K562 (cell line): Measurements from ENCODE around the gene CLCA1. TPM values are rescaled to one million over a fixed set of nuclear protein-coding genes. Genes with fewer than 3 reads are reported as not detected.

Source experiments
- ATAC-seq: fragments of 200-7000 bp; cut with Tn5 transposase; 3 replicates; pipeline ENCODE4 v1.9.1; 2020; ENCODE audit warnings: moderate library complexity
- BruUV-seq: library from RNA; stranded (reverse); fragments of 400-500 nt; replicated peaks from 2 replicates; lab custom pipeline; 2021; lab: Mats Ljungman, UMichigan
- CTCF ChIA-PET: fragments of 300-600 bp; formaldehyde crosslinking; extraction: SDS; loops from one replicate; lab custom pipeline; 2021; ENCODE audit warnings: low intra/inter-chr PET ratio; lab: Yijun Ruan, JAX
- POLR2A ChIA-PET: fragments of 300-600, 350-650 bp; sonication (Branson Sonifier 250); formaldehyde crosslinking; extraction: SDS; loops from one replicate; lab custom pipeline; 2021; ENCODE audit warnings: antibody characterized with exemption, inconsistent platforms; lab: Yijun Ruan, JAX
- DNase-seq, 4 experiments: peaks; one replicate each; pipeline versions ENCODE4 v3.0.0 to v3.0.0-alpha.2; 2011 to 2018; ENCODE audit warnings: low spot score in 3 of 4, mixed read lengths in 3 of 4; ENCODE audit errors: extremely low read depth in 1 of 4
- FAIRE-seq: peaks from 2 replicates; lab custom pipeline; 2011; peaks lifted over from hg19 to GRCh38; lab: Jason Lieb, UNC
- H2AFZ ChIP-seq: 2 replicates; pipeline ENCODE4 v1.6.0; 2011; ENCODE audit warnings: low read depth, low read length, control low read depth, inconsistent platforms
- H3K27ac ChIP-seq: fragments of 200-600 bp; 3 replicates; pipeline ENCODE4 v1.8.0; 2011; ENCODE audit warnings: low read depth, mild to moderate bottlenecking, control low read depth, inconsistent platforms, low read length, moderate library complexity, mixed read lengths; ENCODE audit errors: extremely low read depth
- H3K27me3 ChIP-seq, 2 experiments: fragments of 300-600 bp in 1 of 2; 2 replicates in 1 of 2; 3 replicates in 1 of 2; pipeline versions ENCODE4 v1.6.0 to v1.8.0; 2011; ENCODE audit warnings: inconsistent platforms in 2 of 2, low read length in 2 of 2, mild to moderate bottlenecking in 1 of 2, mixed read lengths in 1 of 2, moderate library complexity in 1 of 2; ENCODE audit not compliant: control insufficient read depth in 2 of 2, insufficient read depth in 2 of 2
- H3K36me3 ChIP-seq: fragments of 300-600 bp; 3 replicates; pipeline ENCODE4 v1.8.0; 2011; ENCODE audit warnings: mild to moderate bottlenecking, low read length, inconsistent platforms; ENCODE audit not compliant: control insufficient read depth, insufficient read depth
- H3K4me1 ChIP-seq, 2 experiments: fragments of 200-600 bp in 1 of 2; replicated peaks in 1 of 2; 2 replicates in 1 of 2; 3 replicates in 1 of 2; pipeline versions ENCODE4 v1.5.1 to v1.8.0; 2011; ENCODE audit warnings: inconsistent platforms in 2 of 2, low read length in 2 of 2, mild to moderate bottlenecking in 1 of 2, mixed read lengths in 1 of 2, moderate library complexity in 1 of 2; ENCODE audit not compliant: control insufficient read depth in 2 of 2, insufficient read depth in 2 of 2
- H3K4me2 ChIP-seq: 2 replicates; pipeline ENCODE4 v1.6.1; 2011; ENCODE audit warnings: low read length, control low read depth, inconsistent platforms, mixed read lengths; ENCODE audit not compliant: insufficient read depth
- H3K4me3 ChIP-seq: fragments of 200-600 bp; sonication (generic), shearing (Covaris generic); 2 replicates; pipeline ENCODE4 v1.5.1; 2016; ENCODE audit warnings: control low read depth, inconsistent platforms
- H3K79me2 ChIP-seq: fragments of 200-600 bp; 3 replicates; pipeline ENCODE4 v1.8.0; 2011; ENCODE audit warnings: low read length, inconsistent platforms; ENCODE audit not compliant: control insufficient read depth, insufficient read depth
- H3K9ac ChIP-seq, 2 experiments: 2 replicates each; pipeline versions ENCODE4 v1.6.0 to v1.6.1; 2011; ENCODE audit warnings: low read depth in 2 of 2, low read length in 2 of 2, control low read depth in 1 of 2, inconsistent platforms in 1 of 2, mild to moderate bottlenecking in 1 of 2, mixed read lengths in 1 of 2; ENCODE audit not compliant: insufficient read depth in 1 of 2
- H3K9me1 ChIP-seq: one replicate; pipeline ENCODE4 v1.6.0; 2011; ENCODE audit warnings: inconsistent platforms, mild to moderate bottlenecking, low read length, moderate library complexity; ENCODE audit not compliant: control insufficient read depth, insufficient read depth
- H3K9me3 ChIP-seq: replicated peaks from 2 replicates; pipeline ENCODE4 v1.5.1; 2011; ENCODE audit warnings: low read depth, low read length, inconsistent platforms; ENCODE audit not compliant: control insufficient read depth, insufficient read depth
- H4K20me1 ChIP-seq: replicated peaks from 2 replicates; pipeline ENCODE4 v1.6.1; 2011; ENCODE audit warnings: low read length, inconsistent platforms, mixed read lengths; ENCODE audit not compliant: control insufficient read depth, insufficient read depth
- CAMTA2 ChIP-seq: fragments of 250-450 bp; sonication (Bioruptor Pico); conservative IDR thresholded peaks from 2 replicates; pipeline ENCODE4 v1.5.1; 2022
- EP300 ChIP-seq: IDR thresholded peaks from 2 replicates; pipeline ENCODE4 v1.6.1; 2012; ENCODE audit warnings: low read length, improper control_type of control experiment
- HMG20A ChIP-seq: fragments of 450-650 bp; formaldehyde crosslinking; conservative IDR thresholded peaks from 2 replicates; pipeline ENCODE4 v1.4.0; 2020; ENCODE audit warnings: mild to moderate bottlenecking, mixed read lengths
- KAT7 ChIP-seq: sonication (generic); formaldehyde crosslinking; IDR thresholded peaks from 2 replicates; pipeline ENCODE4 v1.8.0; 2022; ENCODE audit warnings: missing genetic modification reagents, mild to moderate bottlenecking, borderline replicate concordance
- KLF13 ChIP-seq: fragments of 450-650 bp; IDR thresholded peaks from 2 replicates; pipeline ENCODE4 v1.6.1; 2016; ENCODE audit warnings: missing genetic modification characterization, low read depth, mild to moderate bottlenecking, missing compliant biosample characterization, moderate library complexity, borderline replicate concordance
- NCOA6 ChIP-seq: fragments of 450-650 bp; IDR thresholded peaks from 2 replicates; pipeline ENCODE4 v1.6.1; 2017; ENCODE audit warnings: mild to moderate bottlenecking
- POLR2AphosphoS5 ChIP-seq: IDR thresholded peaks from 2 replicates; pipeline ENCODE4 v1.6.1; 2011; ENCODE audit warnings: mild to moderate bottlenecking, low read depth, low read length, moderate library complexity; ENCODE audit not compliant: control insufficient read depth, insufficient read depth
- RHOXF2B ChIP-seq: fragments of 250-450 bp; sonication (Bioruptor Pico); conservative IDR thresholded peaks from 2 replicates; pipeline ENCODE4 v1.5.1; 2021
- ZNF217 ChIP-seq: sonication (generic); formaldehyde crosslinking; IDR thresholded peaks from 2 replicates; pipeline ENCODE4 v1.8.0; 2022; ENCODE audit warnings: mild to moderate bottlenecking, missing genetic modification reagents
- WGBS: fragments of 100-300 bp; shearing (Covaris generic); methylation state at CpG from one replicate; pipeline ENCODE4 v1.1.6; 2016; ENCODE audit warnings: low coverage, mixed read lengths; ENCODE audit not compliant: insufficient coverage; ENCODE audit errors: missing lambda C conversion rate; 5-methylcytosine and 5-hydroxymethylcytosine counted together
- in situ Hi-C: fragments of 300-500 bp; cut with MboI; formaldehyde crosslinking; loops from 4 replicates; pipeline ENCODE4 v1.15.0; 2018; ENCODE audit warnings: inconsistent platforms, mixed read lengths
- intact Hi-C: fragments of 100-400 bp; cut with micrococcal nuclease; formaldehyde crosslinking; loops from 2 replicates; pipeline ENCODE4 v1.14.2; 2022
- polyA plus RNA-seq, 8 experiments: library from polyadenylated mRNA; depleted of rRNA in 4 of 8; stranded (reverse) in 5 of 8; unstranded in 3 of 8; fragments of >200 nt; fragmentation: Nextera tagmentation in 2 of 8; fragmentation: Illumina TruSeq in 1 of 8; extraction: Ambion mirVana in 2 of 8; extraction: Trizol in 1 of 8; gene quantifications; 2 replicates each; pipeline versions ENCODE4 v1.2.1 to v1.2.3, GENCODE V29; 2011 to 2014; ENCODE audit warnings: inconsistent platforms in 1 of 8, missing spikeins in 1 of 8
- total RNA-seq, 7 experiments: library from RNA; depleted of rRNA in 6 of 7; stranded (reverse); fragments of >200 nt in 6 of 7; fragmentation: Illumina TruSeq in 2 of 7; extraction: Trizol in 2 of 7; gene quantifications; 2 replicates each; pipeline versions ENCODE4 v1.2.1 to v1.2.3, GENCODE V29; 2011 to 2021; ENCODE audit warnings: low replicate concordance in 1 of 7
- TF ChIP-seq, protein P1 (sequence below): sonication (generic); formaldehyde crosslinking; IDR thresholded peaks from 2 replicates; pipeline ENCODE4 v1.8.0; 2022; ENCODE audit warnings: mild to moderate bottlenecking, missing genetic modification reagents, borderline replicate concordance
- TF ChIP-seq, protein P2 (sequence below): IDR thresholded peaks from 3 replicates; pipeline ENCODE4 v1.6.1; 2011; ENCODE audit warnings: borderline replicate concordance, mild to moderate bottlenecking; ENCODE audit not compliant: insufficient read length, insufficient read depth
- TF ChIP-seq, protein P3 (sequence below): fragments of 450-650 bp; formaldehyde crosslinking; IDR thresholded peaks from 2 replicates; pipeline ENCODE4 v1.4.0; 2020; ENCODE audit warnings: mild to moderate bottlenecking, mixed read lengths

CLCA1 gene
- total and polyA plus RNA-seq, 9 of the 15 experiments (the other 6 are each of a cell fraction or from before 2014, with no cell fraction given) = 0.03 to 0.08 (median 0.04) TPM; not detected in 6

DNA sequence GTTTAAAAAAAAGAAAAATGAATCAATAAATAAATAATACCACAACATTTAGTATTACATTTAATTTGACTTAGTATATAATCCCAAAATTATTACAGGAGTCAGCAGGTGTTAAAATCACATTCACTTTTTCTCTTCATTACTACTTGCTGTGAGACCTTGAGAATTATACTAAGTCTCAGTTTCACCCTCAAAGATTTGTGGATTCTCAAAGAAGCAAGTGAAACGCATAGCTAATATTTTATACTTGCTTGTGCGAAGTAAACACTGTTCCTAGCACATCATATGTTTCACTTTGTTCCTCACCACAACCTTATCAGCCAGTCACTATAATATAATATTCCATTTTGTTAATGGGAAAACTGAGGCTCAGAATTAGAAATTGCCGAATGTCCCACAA, 4.0 kb downstream of the CLCA1 start:
- DNase-seq (no peak), ATAC-seq (no peak), FAIRE-seq (no peak)
- Histone ChIP-seq H3K9me3 (no peaks in the 10 kb centered on the region), H2AFZ (peak overlapping the region; percentile 28; the same call in 1 of the 2 replicates), H3K79me2 (no peaks in the 10 kb centered on the region), H4K20me1 (no peaks in the 10 kb centered on the region), H3K36me3 (no peaks in the 10 kb centered on the region), H3K4me3 (no peak overlapping the region), H3K9ac (no peak overlapping the region), H3K27me3 (no peaks in the 10 kb centered on the region; a peak in 1 of 5 replicates), H3K4me1 (no peaks in the 10 kb centered on the region; a peak in 2 of 5 replicates), H3K27ac (no peak overlapping the region), H3K9me1 (no peaks in the 10 kb centered on the region), H3K4me2 (no peak overlapping the region)
- CTCF ChIA-PET = no interaction called here
- intact Hi-C loops = loop anchor here (5.0 kb wide), 1 partner anchor 55 kb away; no protein-coding TSS in a partner anchor
- in situ Hi-C loops = no loop called here
- BruUV-seq = no TSS peak
- 23% methylated on average over 3 of the region's 3 CpGs for WGBS
- POLR2A ChIA-PET = interaction anchor here (0.6 to 1.6 kb wide), 2 partner anchors 11 to 93 kb away, joined by 3 to 5 read pairs; no protein-coding TSS in a partner anchor
- TF ChIP-seq KAT7 (CRISPR knock-in tag) (no peak), NCOA6 (no peak), EP300 (no peak), KLF13 (tag) (no peak), POLR2AphosphoS5 (no peak), ZNF217 (CRISPR knock-in tag) (no peak), HMG20A (CRISPR knock-in tag) (no peak), CAMTA2 (CRISPR knock-in tag) (no peak), RHOXF2B (no peak)
- TF ChIP-seq, protein P1, sequence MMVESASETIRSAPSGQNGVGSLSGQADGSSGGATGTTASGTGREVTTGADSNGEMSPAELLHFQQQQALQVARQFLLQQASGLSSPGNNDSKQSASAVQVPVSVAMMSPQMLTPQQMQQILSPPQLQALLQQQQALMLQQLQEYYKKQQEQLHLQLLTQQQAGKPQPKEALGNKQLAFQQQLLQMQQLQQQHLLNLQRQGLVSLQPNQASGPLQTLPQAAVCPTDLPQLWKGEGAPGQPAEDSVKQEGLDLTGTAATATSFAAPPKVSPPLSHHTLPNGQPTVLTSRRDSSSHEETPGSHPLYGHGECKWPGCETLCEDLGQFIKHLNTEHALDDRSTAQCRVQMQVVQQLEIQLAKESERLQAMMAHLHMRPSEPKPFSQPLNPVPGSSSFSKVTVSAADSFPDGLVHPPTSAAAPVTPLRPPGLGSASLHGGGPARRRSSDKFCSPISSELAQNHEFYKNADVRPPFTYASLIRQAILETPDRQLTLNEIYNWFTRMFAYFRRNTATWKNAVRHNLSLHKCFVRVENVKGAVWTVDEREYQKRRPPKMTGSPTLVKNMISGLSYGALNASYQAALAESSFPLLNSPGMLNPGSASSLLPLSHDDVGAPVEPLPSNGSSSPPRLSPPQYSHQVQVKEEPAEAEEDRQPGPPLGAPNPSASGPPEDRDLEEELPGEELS (CRISPR knock-in tag) = no peak
- TF ChIP-seq, protein P2, sequence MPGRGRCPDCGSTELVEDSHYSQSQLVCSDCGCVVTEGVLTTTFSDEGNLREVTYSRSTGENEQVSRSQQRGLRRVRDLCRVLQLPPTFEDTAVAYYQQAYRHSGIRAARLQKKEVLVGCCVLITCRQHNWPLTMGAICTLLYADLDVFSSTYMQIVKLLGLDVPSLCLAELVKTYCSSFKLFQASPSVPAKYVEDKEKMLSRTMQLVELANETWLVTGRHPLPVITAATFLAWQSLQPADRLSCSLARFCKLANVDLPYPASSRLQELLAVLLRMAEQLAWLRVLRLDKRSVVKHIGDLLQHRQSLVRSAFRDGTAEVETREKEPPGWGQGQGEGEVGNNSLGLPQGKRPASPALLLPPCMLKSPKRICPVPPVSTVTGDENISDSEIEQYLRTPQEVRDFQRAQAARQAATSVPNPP = no peak
- TF ChIP-seq, protein P3, sequence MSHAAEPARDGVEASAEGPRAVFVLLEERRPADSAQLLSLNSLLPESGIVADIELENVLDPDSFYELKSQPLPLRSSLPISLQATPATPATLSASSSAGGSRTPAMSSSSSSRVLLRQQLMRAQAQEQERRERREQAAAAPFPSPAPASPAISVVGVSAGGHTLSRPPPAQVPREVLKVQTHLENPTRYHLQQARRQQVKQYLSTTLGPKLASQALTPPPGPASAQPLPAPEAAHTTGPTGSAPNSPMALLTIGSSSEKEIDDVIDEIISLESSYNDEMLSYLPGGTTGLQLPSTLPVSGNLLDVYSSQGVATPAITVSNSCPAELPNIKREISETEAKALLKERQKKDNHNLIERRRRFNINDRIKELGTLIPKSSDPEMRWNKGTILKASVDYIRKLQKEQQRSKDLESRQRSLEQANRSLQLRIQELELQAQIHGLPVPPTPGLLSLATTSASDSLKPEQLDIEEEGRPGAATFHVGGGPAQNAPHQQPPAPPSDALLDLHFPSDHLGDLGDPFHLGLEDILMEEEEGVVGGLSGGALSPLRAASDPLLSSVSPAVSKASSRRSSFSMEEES (CRISPR knock-in tag) = no peak
